Hepatocyte (in vitro differentiated cells): ENCODE results near the gene CCDC74A.
"Not testable (repeated sequence)": the region's sequence is repeated elsewhere in the genome, so short reads cannot be mapped to it uniquely, and the experiment has no call there.

Experiments used
- CTCF ChIP-seq: fragments of 200-600 bp; sonication (generic); IDR thresholded peaks from 2 replicates; pipeline ENCODE4 v1.5.1; 2016; ENCODE audit warnings: antibody characterized with exemption, mild to moderate bottlenecking; ENCODE audit not compliant: poor library complexity
- EZH2 ChIP-seq: fragments of 200-600 bp; sonication (generic); IDR thresholded peaks from 2 replicates; pipeline ENCODE4 v1.6.1; 2016; ENCODE audit warnings: antibody characterized with exemption, mild to moderate bottlenecking, borderline replicate concordance

DNA sequence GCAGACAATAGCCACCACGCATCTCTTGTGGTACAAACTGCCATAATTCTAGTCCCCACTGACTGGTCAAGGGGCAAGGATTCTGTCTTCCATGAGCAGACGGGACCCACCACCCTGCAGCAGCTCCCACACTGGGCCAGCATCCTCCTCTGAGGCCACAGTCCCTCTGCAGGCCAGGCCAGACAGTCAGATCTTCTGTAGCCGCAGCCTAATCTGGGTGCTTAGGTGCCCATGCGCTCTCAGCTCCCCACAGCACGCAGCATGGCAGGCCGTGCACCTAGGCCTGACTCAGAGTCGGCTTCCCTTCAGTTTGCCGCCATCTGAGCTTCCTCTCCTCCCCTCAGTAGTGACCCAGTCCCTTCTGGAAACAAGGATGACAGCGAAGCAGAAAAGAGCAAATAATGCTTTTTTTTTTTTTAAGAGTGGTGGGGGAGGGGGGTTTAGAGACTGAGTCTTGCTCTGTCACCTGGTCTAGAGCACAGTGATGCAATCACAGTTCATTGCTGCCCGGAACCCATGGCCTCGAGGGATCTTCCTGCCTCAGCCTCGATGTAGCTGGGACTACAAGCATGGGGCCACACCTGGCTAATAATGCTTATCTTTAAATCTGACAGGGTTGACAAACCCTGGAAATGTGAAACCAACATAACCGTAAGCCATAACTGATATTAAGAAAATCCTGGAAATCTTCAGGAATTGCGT is 41.3 kb upstream of the CCDC74A start:
- not testable (repeated sequence) for TF ChIP-seq CTCF, EZH2
